ENCODE results near the gene CBLN1. TPM values are rescaled to one million over a fixed set of nuclear protein-coding genes. Genes with fewer than 3 reads are reported as not detected.
A peak's percentile ranks its signal among the peaks of the same experiment; 100 is the strongest.

Gene CBLN1
- total RNA-seq, 6 donors from 2014 or later, result 0.10 to 0.49 TPM; not detected in 4

- Histone ChIP-seq H3K4me1 (peaks cover 0 to 34% (median 2%) of the 10 kb centered on the region in 4 donors), H3K9me3 (no peaks in the 10 kb centered on the region), H3K36me3 (no peaks in the 10 kb centered on the region), H3K27me3 (peaks cover 0 to 59% (median 28%) of the 10 kb centered on the region in 4 donors), H3K27ac (no peak overlapping the region), H3K4me3 (no peak overlapping the region)
- 36% methylated on average over 5 of the region's 5 CpGs; no CpG with 5 or more reads in 1 of the 2 donors for WGBS, 2 donors
- DNase-seq (peak in 1 of 2 donors; percentile 16), ATAC-seq (ENCODE audit: low FRiP score in 2 of 2) (no peak)
- TF ChIP-seq EP300 (IDR thresholded peaks at IDR 0.05) (no peak), CTCF (IDR thresholded peaks at IDR 0.05) (no peak)
These were observed 5.8 kb downstream of the CBLN1 start for GRCh38 chr16:49275870-49276269.

DNA sequence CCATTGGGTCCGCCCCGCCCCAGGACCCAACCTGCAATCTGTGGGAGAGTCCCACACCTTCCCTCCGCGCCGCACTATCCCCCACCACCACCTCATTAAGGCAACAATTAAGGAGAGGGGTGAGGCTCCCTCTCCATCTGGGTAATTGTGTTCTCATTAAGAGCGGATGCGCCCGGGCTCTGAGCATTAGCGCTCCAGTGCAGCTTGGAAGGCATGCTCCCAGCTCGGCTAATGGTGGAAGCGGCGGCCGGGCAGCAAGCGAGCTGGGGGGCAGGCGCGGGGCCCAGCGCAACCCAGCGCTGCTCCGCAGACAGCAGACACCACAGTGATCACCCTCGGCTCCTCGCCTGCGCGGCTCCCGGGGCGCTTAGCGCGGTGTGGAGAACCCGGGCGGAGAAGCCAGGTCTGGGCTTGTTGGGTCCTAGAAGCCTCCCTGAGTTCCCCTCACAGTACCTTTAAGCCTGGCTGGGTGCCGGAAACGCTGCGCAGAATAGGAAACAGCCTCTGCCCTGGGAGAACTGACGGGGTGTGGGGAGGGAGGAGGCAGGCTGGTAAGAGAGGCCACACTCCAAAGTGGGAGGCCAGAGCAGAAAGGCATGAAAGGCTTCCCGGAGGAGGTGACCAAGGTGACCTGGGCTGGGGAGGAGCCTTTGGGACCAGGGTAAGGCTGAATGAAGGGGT is 6.4 kb downstream of the CBLN1 start:
- no peak for ATAC-seq (ENCODE audit: low FRiP score in 2 of 2)
- peaks cover 0 to 27% (median 2%) of the 10 kb centered on the region in 4 donors for H3K4me1 ChIP-seq
- H3K9me3 ChIP-seq, result no peaks in the 10 kb centered on the region
- no peaks in the 10 kb centered on the region for H3K36me3 ChIP-seq
- peak in 1 of 2 donors; percentile 75 for DNase-seq
- no peak overlapping the region for H3K4me3 ChIP-seq
- WGBS, 2 donors, result 3 to 4% methylated on average over 10 to 30 of the region's 34 CpGs
- no peak overlapping the region for H3K27ac ChIP-seq
- no peak for TF ChIP-seq POLR2A (IDR thresholded peaks at IDR 0.05)
- TF ChIP-seq POLR2AphosphoS5 (IDR thresholded peaks at IDR 0.05), result no peak
- TF ChIP-seq CTCF (IDR thresholded peaks at IDR 0.05), result no peak
- TF ChIP-seq EP300 (IDR thresholded peaks at IDR 0.05), result no peak
- H3K27me3 ChIP-seq, result peaks cover 0 to 52% (median 24%) of the 10 kb centered on the region in 4 donors

DNA sequence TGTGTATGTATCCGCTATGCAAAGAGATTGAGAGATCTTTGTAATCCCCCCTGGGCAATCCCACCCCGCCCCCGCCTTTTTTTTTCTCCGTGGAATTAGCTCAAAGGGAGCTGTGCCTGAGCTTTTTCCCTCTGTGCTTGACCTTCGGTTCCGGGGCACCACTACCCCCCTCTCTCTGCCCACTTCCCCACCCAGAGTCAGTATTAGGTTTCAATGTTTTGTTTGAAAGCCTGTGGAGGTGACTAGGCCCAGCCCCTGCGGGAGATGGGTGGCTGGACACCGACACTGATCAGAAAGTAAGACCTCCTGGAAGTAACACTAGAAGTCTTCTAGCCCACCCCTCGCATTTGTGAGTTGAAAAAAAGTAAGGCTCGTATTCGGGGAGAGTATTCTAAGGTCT is 7.0 kb downstream of the CBLN1 start:
- ATAC-seq (ENCODE audit: low FRiP score in 2 of 2) (no peak), DNase-seq (no peak)
- no peak for TF ChIP-seq POLR2AphosphoS5 (IDR thresholded peaks at IDR 0.05)
- no peak for TF ChIP-seq EP300 (IDR thresholded peaks at IDR 0.05)
- no peak for TF ChIP-seq CTCF (IDR thresholded peaks at IDR 0.05)
- TF ChIP-seq POLR2A (IDR thresholded peaks at IDR 0.05), result no peak
- WGBS, 2 donors, result 0 to 5% methylated on average over 11 of the region's 11 CpGs
- Histone ChIP-seq H3K36me3 (no peaks in the 10 kb centered on the region), H3K9me3 (no peaks in the 10 kb centered on the region), H3K27me3 (peaks cover 0 to 47% (median 21%) of the 10 kb centered on the region in 4 donors), H3K4me3 (no peak overlapping the region), H3K27ac (no peak overlapping the region), H3K4me1 (peaks cover 0 to 21% (median 2%) of the 10 kb centered on the region in 4 donors)

- WGBS, 2 donors, result 26 to 29% methylated on average over 3 of the region's 3 CpGs
- TF ChIP-seq POLR2AphosphoS5 (IDR thresholded peaks at IDR 0.05), result no peak
- H3K9me3 ChIP-seq, result no peaks in the 10 kb centered on the region
- peaks cover 0 to 16% (median 2%) of the 10 kb centered on the region in 4 donors for H3K4me1 ChIP-seq
- DNase-seq (no peak), ATAC-seq (ENCODE audit: low FRiP score in 2 of 2) (no peak)
- H3K4me3 ChIP-seq, result no peak overlapping the region
- H3K36me3 ChIP-seq, result no peaks in the 10 kb centered on the region
- no peak overlapping the region for H3K27ac ChIP-seq
- peaks cover 0 to 41% (median 17%) of the 10 kb centered on the region in 4 donors for H3K27me3 ChIP-seq
These were observed 7.9 kb downstream of the CBLN1 start for GRCh38 chr16:49273771-49274170.

DNA sequence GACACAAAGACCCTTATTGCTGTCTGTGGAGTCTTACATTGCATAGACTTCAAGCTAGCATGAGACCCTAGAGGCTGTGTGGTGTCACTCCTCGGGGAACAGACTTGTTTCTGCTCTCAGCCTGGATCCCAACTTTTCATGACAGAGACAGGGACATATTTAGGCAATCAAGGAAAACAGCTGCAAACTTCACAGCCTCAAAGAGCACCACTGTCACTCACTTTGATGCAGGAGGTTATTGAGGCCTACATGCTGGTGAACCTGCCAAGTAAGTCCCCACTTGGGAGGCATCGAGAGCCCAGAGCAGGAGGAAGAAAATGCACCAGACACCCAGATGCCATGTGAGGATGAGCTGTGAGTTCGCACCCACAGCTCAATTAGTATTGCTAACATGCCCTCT is 10.3 kb downstream of the CBLN1 start:
- Histone ChIP-seq H3K4me1 (no peaks in the 10 kb centered on the region), H3K4me3 (no peak overlapping the region), H3K27me3 (peaks cover 0 to 17% (median 6%) of the 10 kb centered on the region in 4 donors), H3K9me3 (no peaks in the 10 kb centered on the region), H3K36me3 (no peaks in the 10 kb centered on the region), H3K27ac (no peak overlapping the region)
- no peak for ATAC-seq (ENCODE audit: low FRiP score in 2 of 2)
- no peak for DNase-seq
- TF ChIP-seq POLR2A (IDR thresholded peaks at IDR 0.05), result no peak
- no peak for TF ChIP-seq CTCF (IDR thresholded peaks at IDR 0.05)
- no peak for TF ChIP-seq EP300 (IDR thresholded peaks at IDR 0.05)
- no peak for TF ChIP-seq POLR2AphosphoS5 (IDR thresholded peaks at IDR 0.05)
- 66 to 68% methylated on average over 3 of the region's 3 CpGs for WGBS, 2 donors
